Skeletal muscle satellite cell (primary cell): Measurements from ENCODE around the gene RPH3AL.
"Not testable (repeated sequence)": the region's sequence is repeated elsewhere in the genome, so short reads cannot be mapped to it uniquely, and the experiment has no call there.

ENCODE experiments used
- H3K27me3 ChIP-seq: 2 replicates; pipeline ENCODE4 v1.7.0; 2013; ENCODE audit warnings: low read length; ENCODE audit not compliant: control insufficient read depth, insufficient read depth
- H3K36me3 ChIP-seq: 2 replicates; pipeline ENCODE4 v1.7.0; 2013; ENCODE audit warnings: mild to moderate bottlenecking, control low read depth, low read length; ENCODE audit not compliant: insufficient read depth
- H3K4me1 ChIP-seq: 2 replicates; pipeline ENCODE4 v1.7.0; 2013; ENCODE audit warnings: low read length; ENCODE audit not compliant: control insufficient read depth, insufficient read depth
- H3K4me2 ChIP-seq: 2 replicates; pipeline ENCODE4 v1.7.0; 2013; ENCODE audit warnings: mild to moderate bottlenecking, low read length
- H3K4me3 ChIP-seq: 2 replicates; pipeline ENCODE4 v1.7.0; 2013; ENCODE audit warnings: low read length
- H3K9ac ChIP-seq: 2 replicates; pipeline ENCODE4 v1.7.0; 2013; ENCODE audit warnings: mild to moderate bottlenecking, low read depth, low read length, moderate library complexity
- H3K9me3 ChIP-seq: replicated peaks from 2 replicates; pipeline ENCODE4 v1.7.0; 2013; ENCODE audit warnings: mild to moderate bottlenecking, control low read depth, low read length

RPH3AL gene

DNA sequence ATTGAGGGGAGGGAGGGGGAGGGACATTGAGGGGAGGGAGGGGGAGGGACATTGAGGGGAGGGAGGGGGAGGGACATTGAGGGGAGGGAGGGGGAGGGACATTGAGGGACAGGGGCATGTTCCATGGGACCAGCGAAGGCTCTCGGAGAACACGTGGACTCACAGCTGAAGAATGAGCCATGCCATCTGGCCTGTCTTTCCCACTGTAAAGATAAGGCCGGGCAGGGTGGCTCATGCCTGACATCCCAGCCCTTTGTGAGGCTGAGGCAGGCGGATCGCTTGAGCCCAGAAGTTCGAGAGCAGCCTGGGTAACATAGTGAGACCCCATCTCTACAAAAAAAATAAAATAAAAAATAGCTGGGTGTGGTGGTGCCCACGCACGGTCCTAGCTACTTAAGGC lies 32.5 kb downstream of the RPH3AL start:
- no peaks in the 10 kb centered on the region for H3K4me1 ChIP-seq
- H3K9ac ChIP-seq = no peak overlapping the region
- H3K4me2 ChIP-seq = no peak overlapping the region
- no peak overlapping the region for H3K4me3 ChIP-seq
- H3K36me3 ChIP-seq = no peaks in the 10 kb centered on the region
- peaks cover 2% of the 10 kb centered on the region for H3K27me3 ChIP-seq
- H3K9me3 ChIP-seq = no peaks in the 10 kb centered on the region

DNA sequence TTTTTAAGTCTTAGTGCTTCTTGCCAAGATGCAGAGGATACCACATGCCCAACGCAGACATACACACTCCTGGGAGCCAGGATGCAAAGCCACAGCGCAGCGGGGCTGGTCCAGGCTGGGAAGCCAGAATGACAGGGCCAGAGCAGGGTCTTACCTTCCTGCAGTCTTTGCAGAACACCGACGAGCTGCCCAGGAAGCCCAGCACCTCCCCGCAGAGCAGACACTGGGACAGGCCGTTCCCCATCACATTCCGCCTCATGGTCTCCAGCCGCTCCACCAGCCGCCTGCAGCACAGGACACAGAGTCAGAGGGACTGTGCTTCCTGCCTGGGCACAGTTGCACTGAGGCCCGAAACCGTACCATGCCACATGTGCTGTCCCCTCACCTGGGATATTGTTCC lies 33.3 kb downstream of the RPH3AL start:
- no peak overlapping the region for H3K9ac ChIP-seq
- no peaks in the 10 kb centered on the region for H3K9me3 ChIP-seq
- H3K4me1 ChIP-seq = no peaks in the 10 kb centered on the region

DNA sequence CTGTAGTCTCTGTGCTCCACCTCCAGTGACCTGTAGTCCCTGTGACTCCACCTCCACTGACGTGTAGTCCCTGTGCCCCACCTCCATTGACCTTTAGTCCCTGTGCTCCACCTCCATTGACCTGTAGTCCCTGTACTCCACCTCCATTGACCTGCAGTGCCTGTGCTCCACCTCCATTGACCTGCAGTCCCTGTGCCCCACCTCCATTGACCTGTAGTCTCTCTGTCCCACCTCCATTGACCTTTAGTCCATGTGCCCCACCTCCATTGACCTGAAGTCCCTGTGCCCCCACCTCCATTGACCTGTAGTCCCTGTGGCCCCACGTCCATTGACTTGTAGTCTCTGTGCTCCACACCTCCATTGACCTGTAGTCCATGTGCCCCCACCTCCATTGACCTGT lies 35.5 kb downstream of the RPH3AL start:
- not testable (repeated sequence) for H3K27me3 ChIP-seq, H3K4me1 ChIP-seq, H3K4me3 ChIP-seq, H3K9ac ChIP-seq, H3K9me3 ChIP-seq, H3K36me3 ChIP-seq, H3K4me2 ChIP-seq

More for the DNA sequence above, 33.3 kb downstream of the RPH3AL start:
- Histone ChIP-seq H3K4me2 (no peak overlapping the region), H3K27me3 (peaks cover 2% of the 10 kb centered on the region), H3K4me3 (no peak overlapping the region), H3K36me3 (no peaks in the 10 kb centered on the region)

GRCh38 chr17:315399-315798 lies 37.2 kb downstream of the RPH3AL start:
- H3K4me2 ChIP-seq, H3K4me3 ChIP-seq, H3K9ac ChIP-seq, H3K4me1 ChIP-seq, H3K27me3 ChIP-seq, H3K36me3 ChIP-seq, H3K9me3 ChIP-seq: not testable (repeated sequence)

- H3K4me2 ChIP-seq, H3K4me3 ChIP-seq, H3K9me3 ChIP-seq, H3K36me3 ChIP-seq, H3K4me1 ChIP-seq, H3K9ac ChIP-seq, H3K27me3 ChIP-seq: not testable (repeated sequence)
Observed at GRCh38 chr17:314614-314944, 38.0 kb downstream of the RPH3AL start.

DNA sequence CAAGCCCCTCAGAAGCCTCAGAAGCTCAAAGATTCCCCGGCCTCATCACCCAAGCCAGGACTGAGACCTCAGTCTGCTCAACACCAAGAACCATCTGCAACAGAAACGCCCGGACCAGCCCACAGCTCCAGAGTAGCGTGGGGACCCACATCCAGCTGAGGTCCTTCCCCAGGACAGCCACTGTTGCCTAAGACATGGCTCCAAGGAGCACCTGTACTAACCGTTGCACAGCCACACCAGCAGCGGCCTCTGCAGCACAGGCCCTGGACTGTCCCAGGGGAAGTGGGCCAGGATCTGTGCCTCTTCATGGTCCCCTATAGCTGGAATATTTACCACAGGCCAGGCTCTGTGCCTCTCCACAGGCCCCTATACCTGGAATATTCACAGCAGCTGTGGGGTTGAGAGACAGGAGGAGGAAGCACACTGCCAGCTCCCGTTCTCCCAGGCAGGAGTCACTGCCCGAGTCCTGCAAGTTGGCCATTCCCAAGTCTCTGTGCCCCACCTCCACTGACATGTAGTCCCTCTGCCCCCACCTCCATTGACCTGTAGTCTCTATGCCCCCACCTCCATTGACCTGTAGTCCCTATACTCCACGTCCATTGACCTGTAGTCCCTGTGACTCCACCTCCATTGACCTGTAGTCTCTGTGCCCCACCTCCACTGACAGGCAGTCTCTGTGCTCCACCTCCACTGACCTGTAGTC lies 38.5 kb downstream of the RPH3AL start:
- Histone ChIP-seq H3K9me3 (no peaks in the 10 kb centered on the region), H3K9ac (no peak overlapping the region), H3K4me3 (no peak overlapping the region), H3K27me3 (peaks cover 8% of the 10 kb centered on the region), H3K4me1 (no peaks in the 10 kb centered on the region), H3K36me3 (no peaks in the 10 kb centered on the region), H3K4me2 (no peak overlapping the region)

- Histone ChIP-seq H3K4me1 (no peaks in the 10 kb centered on the region), H3K4me2 (no peak overlapping the region)
Observed at GRCh38 chr17:313231-313630, 39.4 kb downstream of the RPH3AL start.

GRCh38 chr17:312476-313148 lies 40.0 kb downstream of the RPH3AL start:
- Histone ChIP-seq H3K9me3 (no peaks in the 10 kb centered on the region), H3K4me3 (no peak overlapping the region), H3K4me1 (no peaks in the 10 kb centered on the region), H3K27me3 (peaks cover 8% of the 10 kb centered on the region), H3K4me2 (no peak overlapping the region), H3K9ac (no peak overlapping the region), H3K36me3 (no peaks in the 10 kb centered on the region)

More at GRCh38 chr17:313231-313630, 39.4 kb downstream of the RPH3AL start:
- Histone ChIP-seq H3K36me3 (no peaks in the 10 kb centered on the region), H3K9ac (no peak overlapping the region), H3K4me3 (no peak overlapping the region), H3K27me3 (peaks cover 8% of the 10 kb centered on the region), H3K9me3 (no peaks in the 10 kb centered on the region)

DNA sequence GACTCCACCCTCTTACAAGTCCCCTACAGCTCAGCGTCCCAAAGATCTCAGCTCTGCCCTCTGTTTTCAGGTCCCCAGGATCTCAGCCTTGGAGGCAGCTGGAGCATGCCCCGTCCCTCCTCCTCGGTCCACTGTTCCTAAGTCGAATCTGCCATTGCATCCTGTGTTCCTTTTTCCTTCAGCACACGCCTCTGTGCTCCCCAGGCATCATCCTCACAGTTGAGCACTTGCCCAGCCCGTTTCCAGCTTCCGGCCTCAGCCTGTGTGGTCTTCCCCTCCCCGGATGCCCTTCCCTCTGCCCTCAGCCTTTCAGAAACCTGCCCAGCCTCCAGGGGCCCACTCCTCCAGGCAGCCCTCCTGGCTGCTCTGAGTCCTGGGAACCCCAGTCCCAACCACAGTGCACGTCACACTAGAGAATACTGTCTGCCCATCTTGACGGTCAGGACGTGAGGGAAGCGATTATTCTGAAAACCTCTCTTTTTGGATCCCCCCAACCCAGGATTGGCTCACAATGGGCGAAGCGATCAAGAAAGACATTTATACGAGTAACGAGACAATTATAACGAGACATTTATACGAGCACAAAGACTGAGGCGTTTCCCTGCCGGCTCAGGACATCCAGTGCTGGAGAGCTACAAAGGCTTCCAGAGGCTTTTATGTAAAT lies 41.4 kb downstream of the RPH3AL start:
- H3K36me3 ChIP-seq = no peaks in the 10 kb centered on the region
- H3K9me3 ChIP-seq = no peaks in the 10 kb centered on the region
- H3K4me3 ChIP-seq = no peak overlapping the region
- H3K4me2 ChIP-seq = no peak overlapping the region
- H3K4me1 ChIP-seq = no peaks in the 10 kb centered on the region
- peaks cover 8% of the 10 kb centered on the region for H3K27me3 ChIP-seq
- no peak overlapping the region for H3K9ac ChIP-seq

DNA sequence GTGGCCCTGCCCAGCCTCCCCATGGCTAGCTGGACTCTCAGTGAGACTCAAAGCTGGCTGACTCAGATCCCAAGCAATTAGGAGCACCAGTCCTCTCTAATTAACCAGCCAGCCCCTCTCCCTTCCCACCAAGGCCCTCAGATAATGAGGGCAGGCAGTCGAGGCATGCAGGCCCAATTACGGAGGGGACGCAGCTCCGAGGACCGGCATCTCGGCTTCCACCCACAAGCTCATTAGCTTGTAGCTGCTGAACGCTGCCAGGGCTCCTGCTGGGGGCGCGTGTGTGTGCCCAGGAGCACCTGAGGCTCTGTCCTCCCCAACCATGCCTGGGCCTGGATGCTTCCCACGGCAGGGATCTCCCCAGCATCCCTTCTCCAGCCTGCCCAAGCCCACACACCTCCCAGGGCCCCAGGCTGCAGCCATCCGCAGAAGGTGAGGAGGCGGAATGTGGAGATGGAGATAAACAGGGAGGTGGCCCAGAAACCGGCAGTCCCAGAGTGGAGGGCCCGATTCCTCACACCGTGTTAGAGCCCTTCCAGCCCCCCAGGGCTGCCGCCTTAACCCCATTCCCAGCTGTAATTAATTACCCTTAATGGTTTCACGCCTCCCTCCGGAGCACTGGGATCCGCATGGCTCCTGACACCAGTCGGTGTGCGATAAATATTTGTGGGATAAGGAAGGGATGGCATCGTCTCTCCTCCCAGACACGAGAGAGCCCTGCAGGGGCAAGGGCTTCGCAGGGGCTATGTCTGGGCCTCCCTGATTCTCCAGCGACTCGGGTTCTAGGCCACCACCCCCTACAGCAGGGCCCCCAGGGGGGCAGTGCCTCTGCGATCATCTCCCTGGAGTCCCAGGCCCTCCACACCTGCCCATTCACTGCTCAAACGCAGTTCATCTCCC lies 42.2 kb downstream of the RPH3AL start:
- no peak overlapping the region for H3K4me2 ChIP-seq
- no peaks in the 10 kb centered on the region for H3K36me3 ChIP-seq
- H3K27me3 ChIP-seq = peaks cover 10% of the 10 kb centered on the region
- no peaks in the 10 kb centered on the region for H3K9me3 ChIP-seq
- no peaks in the 10 kb centered on the region for H3K4me1 ChIP-seq
- no peak overlapping the region for H3K4me3 ChIP-seq
- H3K9ac ChIP-seq = no peak overlapping the region

DNA sequence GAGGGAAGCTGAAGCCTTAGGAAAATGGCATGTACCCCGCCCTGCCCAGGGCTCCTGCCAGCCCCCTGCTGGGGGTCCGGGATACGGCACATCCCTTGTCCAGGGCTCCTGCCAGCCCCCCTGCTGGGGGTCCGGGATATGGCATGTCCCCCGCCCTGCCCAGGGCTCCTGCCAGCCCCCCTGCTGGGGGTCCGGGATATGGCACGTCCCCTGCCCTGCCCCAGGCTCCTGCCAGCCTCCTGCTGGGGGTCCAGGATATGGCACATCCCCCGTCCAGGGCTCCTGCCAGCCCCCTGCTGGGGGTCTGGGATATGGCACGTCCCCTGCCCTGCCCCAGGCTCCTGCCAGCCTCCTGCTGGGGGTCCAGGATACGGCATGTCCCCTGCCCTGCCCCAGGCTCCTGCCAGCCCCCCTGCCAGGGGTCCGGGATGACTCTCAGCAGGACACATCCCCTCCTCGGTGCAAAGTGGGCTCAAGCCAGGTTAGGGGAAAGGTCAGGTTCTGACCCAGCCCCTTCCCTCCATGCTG lies 43.2 kb downstream of the RPH3AL start:
- Histone ChIP-seq H3K4me2 (no peak overlapping the region), H3K9ac (no peak overlapping the region), H3K9me3 (no peaks in the 10 kb centered on the region), H3K4me1 (no peaks in the 10 kb centered on the region), H3K27me3 (peaks cover 15% of the 10 kb centered on the region), H3K4me3 (no peak overlapping the region), H3K36me3 (no peaks in the 10 kb centered on the region)
